Measurements from ENCODE around the gene PHF21B. TPM values are rescaled to one million over a fixed set of nuclear protein-coding genes. Genes with fewer than 3 reads are reported as not detected.

PHF21B gene
- total and polyA plus RNA-seq, 2 donors (not counting 1 experiment from before 2014, with no cell fraction given), result 0.17 TPM; not detected in 1

DNA sequence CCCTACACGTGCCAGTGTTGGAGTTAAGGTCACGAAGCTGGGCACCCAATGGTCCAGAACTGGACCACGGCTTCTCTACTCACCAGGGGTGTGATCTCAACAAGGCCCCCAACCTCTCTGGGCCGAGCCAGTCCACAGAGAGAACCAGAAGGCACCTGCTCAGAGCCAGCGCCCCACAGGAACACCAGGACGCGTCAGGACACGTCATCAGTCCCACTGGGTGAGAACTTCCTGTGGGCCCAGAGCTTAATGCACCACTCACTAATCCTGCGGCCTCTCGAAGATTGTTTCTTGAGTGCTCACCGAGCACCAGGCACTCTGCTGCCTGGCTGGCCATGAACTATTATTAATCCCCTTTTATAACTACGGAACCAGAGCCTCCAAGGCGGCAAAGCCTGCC lies 10.1 kb downstream of the PHF21B start:
- Histone ChIP-seq H3K27me3 (ENCODE audit: control insufficient read depth, insufficient read depth, low read length) (peaks cover 3% of the 10 kb centered on the region), H4K20me1 (ENCODE audit: control insufficient read depth, extremely low read depth, insufficient read depth, low read length) (no peaks in the 10 kb centered on the region), H3K4me3 (replicated peaks in 1 of 4; ENCODE audit: control extremely low read depth in 1 of 4, insufficient read depth in 1 of 4, low read depth in 3 of 4, low read length in 4 of 4) (no peak overlapping the region), H3K27ac (ENCODE audit: insufficient read depth, low read length) (no peak overlapping the region), H3K9ac (ENCODE audit: insufficient read depth, low read length) (no peak overlapping the region), H3K4me1 (ENCODE audit: control insufficient read depth, extremely low read depth, insufficient read depth, low read length) (no peaks in the 10 kb centered on the region), H2AFZ (ENCODE audit: low read length) (no peak overlapping the region), H3K79me2 (ENCODE audit: control insufficient read depth, insufficient read depth, low read length) (no peaks in the 10 kb centered on the region), H3K4me2 (ENCODE audit: extremely low read depth, insufficient read depth, low read length) (no peak overlapping the region), H3K36me3 (ENCODE audit: control insufficient read depth, insufficient read depth, low read length) (no peaks in the 10 kb centered on the region), H3K9me3 (ENCODE audit: control insufficient read depth, insufficient read depth, low read depth, low read length) (no peaks in the 10 kb centered on the region)
- DNase-seq (ENCODE audit: low read depth in 2 of 2), result no peak
- TF ChIP-seq, protein P1, sequence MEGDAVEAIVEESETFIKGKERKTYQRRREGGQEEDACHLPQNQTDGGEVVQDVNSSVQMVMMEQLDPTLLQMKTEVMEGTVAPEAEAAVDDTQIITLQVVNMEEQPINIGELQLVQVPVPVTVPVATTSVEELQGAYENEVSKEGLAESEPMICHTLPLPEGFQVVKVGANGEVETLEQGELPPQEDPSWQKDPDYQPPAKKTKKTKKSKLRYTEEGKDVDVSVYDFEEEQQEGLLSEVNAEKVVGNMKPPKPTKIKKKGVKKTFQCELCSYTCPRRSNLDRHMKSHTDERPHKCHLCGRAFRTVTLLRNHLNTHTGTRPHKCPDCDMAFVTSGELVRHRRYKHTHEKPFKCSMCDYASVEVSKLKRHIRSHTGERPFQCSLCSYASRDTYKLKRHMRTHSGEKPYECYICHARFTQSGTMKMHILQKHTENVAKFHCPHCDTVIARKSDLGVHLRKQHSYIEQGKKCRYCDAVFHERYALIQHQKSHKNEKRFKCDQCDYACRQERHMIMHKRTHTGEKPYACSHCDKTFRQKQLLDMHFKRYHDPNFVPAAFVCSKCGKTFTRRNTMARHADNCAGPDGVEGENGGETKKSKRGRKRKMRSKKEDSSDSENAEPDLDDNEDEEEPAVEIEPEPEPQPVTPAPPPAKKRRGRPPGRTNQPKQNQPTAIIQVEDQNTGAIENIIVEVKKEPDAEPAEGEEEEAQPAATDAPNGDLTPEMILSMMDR (conservative IDR thresholded peaks at IDR 0.05 in 1 of 2, IDR thresholded peaks at IDR 0.05 in 1 of 2; ENCODE audit: low read depth in 1 of 2, low read length in 2 of 2), result no peak
- TF ChIP-seq EZH2 (IDR thresholded peaks at IDR 0.05; ENCODE audit: low read length, missing control alignments), result no peak

DNA sequence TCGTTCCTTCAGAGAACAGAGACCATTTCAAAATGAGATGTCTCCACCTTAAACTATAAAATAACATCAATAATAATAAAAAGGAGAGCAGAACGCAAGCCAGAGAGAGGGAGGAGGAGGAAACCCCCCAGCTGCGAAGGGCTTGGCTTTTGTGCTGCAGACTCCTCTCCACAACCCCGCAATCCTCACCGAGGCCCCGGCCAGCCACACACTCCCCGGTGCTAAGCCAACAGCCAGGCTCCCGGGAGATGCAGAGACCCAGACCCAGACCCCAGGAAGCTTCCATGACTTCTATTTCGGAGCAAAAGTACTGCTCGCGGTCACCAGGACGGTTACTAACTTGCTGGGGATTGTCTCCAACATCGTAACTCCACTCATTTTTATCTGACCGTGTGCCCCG lies 10.6 kb downstream of the PHF21B start:
- Histone ChIP-seq H4K20me1 (ENCODE audit: control insufficient read depth, extremely low read depth, insufficient read depth, low read length) (no peaks in the 10 kb centered on the region), H3K9me3 (ENCODE audit: control insufficient read depth, insufficient read depth, low read depth, low read length) (no peaks in the 10 kb centered on the region), H2AFZ (ENCODE audit: low read length) (no peak overlapping the region), H3K9ac (ENCODE audit: insufficient read depth, low read length) (no peak overlapping the region), H3K36me3 (ENCODE audit: control insufficient read depth, insufficient read depth, low read length) (no peaks in the 10 kb centered on the region), H3K27me3 (ENCODE audit: control insufficient read depth, insufficient read depth, low read length) (no peaks in the 10 kb centered on the region), H3K4me3 (replicated peaks in 1 of 4; ENCODE audit: control extremely low read depth in 1 of 4, insufficient read depth in 1 of 4, low read depth in 3 of 4, low read length in 4 of 4) (no peak overlapping the region), H3K4me2 (ENCODE audit: extremely low read depth, insufficient read depth, low read length) (no peak overlapping the region), H3K79me2 (ENCODE audit: control insufficient read depth, insufficient read depth, low read length) (no peaks in the 10 kb centered on the region), H3K4me1 (ENCODE audit: control insufficient read depth, extremely low read depth, insufficient read depth, low read length) (no peaks in the 10 kb centered on the region), H3K27ac (ENCODE audit: insufficient read depth, low read length) (no peak overlapping the region)
- TF ChIP-seq EZH2 (IDR thresholded peaks at IDR 0.05; ENCODE audit: low read length, missing control alignments), result no peak
- TF ChIP-seq, protein P1 (conservative IDR thresholded peaks at IDR 0.05 in 1 of 2, IDR thresholded peaks at IDR 0.05 in 1 of 2; ENCODE audit: low read depth in 1 of 2, low read length in 2 of 2), result no peak
- DNase-seq (ENCODE audit: low read depth in 2 of 2), result no peak

DNA sequence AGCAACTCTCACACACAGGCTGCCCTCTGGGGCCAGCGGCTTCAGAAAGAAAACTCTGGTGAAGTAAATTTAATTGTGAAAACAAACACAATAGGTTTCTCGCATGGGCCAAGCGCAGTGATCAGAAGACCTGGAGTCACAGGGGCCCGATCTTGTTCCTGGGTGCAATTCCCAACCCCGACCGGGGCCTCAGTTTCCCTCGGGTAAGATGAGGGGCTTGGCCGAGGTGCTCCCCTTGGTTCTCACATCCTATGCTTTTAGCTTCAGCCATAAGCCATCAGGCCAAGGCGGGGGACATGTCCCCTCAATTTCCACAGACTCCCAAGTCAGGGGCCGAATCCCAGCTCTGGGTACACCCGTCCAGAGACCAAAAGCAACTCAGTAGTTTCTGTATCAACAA lies 11.5 kb downstream of the PHF21B start:
- H3K9me3 ChIP-seq (ENCODE audit: control insufficient read depth, insufficient read depth, low read depth, low read length), result no peaks in the 10 kb centered on the region
- H2AFZ ChIP-seq (ENCODE audit: low read length), result no peak overlapping the region
- H3K27me3 ChIP-seq (ENCODE audit: control insufficient read depth, insufficient read depth, low read length), result no peaks in the 10 kb centered on the region
- H3K36me3 ChIP-seq (ENCODE audit: control insufficient read depth, insufficient read depth, low read length), result no peaks in the 10 kb centered on the region
- H3K79me2 ChIP-seq (ENCODE audit: control insufficient read depth, insufficient read depth, low read length), result no peaks in the 10 kb centered on the region
- H4K20me1 ChIP-seq (ENCODE audit: control insufficient read depth, extremely low read depth, insufficient read depth, low read length), result no peaks in the 10 kb centered on the region
- no peak overlapping the region for H3K4me2 ChIP-seq (ENCODE audit: extremely low read depth, insufficient read depth, low read length)
- no peak overlapping the region for H3K9ac ChIP-seq (ENCODE audit: insufficient read depth, low read length)
- DNase-seq (ENCODE audit: low read depth in 2 of 2), result no peak
- H3K27ac ChIP-seq (ENCODE audit: insufficient read depth, low read length), result no peak overlapping the region
- no peak overlapping the region for H3K4me3 ChIP-seq (replicated peaks in 1 of 4; ENCODE audit: control extremely low read depth in 1 of 4, insufficient read depth in 1 of 4, low read depth in 3 of 4, low read length in 4 of 4)
- TF ChIP-seq, protein P1 (conservative IDR thresholded peaks at IDR 0.05 in 1 of 2, IDR thresholded peaks at IDR 0.05 in 1 of 2; ENCODE audit: low read depth in 1 of 2, low read length in 2 of 2), result no peak
- TF ChIP-seq EZH2 (IDR thresholded peaks at IDR 0.05; ENCODE audit: low read length, missing control alignments), result no peak
- no peaks in the 10 kb centered on the region for H3K4me1 ChIP-seq (ENCODE audit: control insufficient read depth, extremely low read depth, insufficient read depth, low read length)
